Measurements from ENCODE around the gene FCHSD2. TPM values are rescaled to one million over a fixed set of nuclear protein-coding genes. Genes with fewer than 3 reads are reported as not detected.
"Not testable (repeated sequence)": the region's sequence is repeated elsewhere in the genome, so short reads cannot be mapped to it uniquely, and the experiment has no call there.

Gene FCHSD2
- total RNA-seq, 2 donors from 2014 or later: 56.5 to 75.3 TPM

GRCh38 chr11:72807021-72807693 lies 335.0 kb downstream of the FCHSD2 start:
- no peaks in the 10 kb centered on the region for H3K27me3 ChIP-seq (replicated peaks; ENCODE audit: insufficient read depth)
- no peaks in the 10 kb centered on the region for H3K36me3 ChIP-seq
- no peaks in the 10 kb centered on the region for H3K9me3 ChIP-seq
- H3K27ac ChIP-seq: no peak overlapping the region
- DNase-seq (ENCODE audit: low spot score): no peak
- no peak for ATAC-seq (ENCODE audit: insufficient number of reproducible peaks, low FRiP score, low read depth)
- H3K4me1 ChIP-seq (ENCODE audit: control insufficient read depth in 1 of 2, low read depth in 2 of 2): peaks cover 8% of the 10 kb centered on the region in 2 donors
- H3K4me3 ChIP-seq: no peak overlapping the region
- TF ChIP-seq CTCF (IDR thresholded peaks at IDR 0.05): no peak

GRCh38 chr11:72806378-72806777 lies 335.7 kb downstream of the FCHSD2 start:
- not testable (repeated sequence) for H3K9me3 ChIP-seq; H3K27me3 ChIP-seq (replicated peaks; ENCODE audit: insufficient read depth); ATAC-seq (ENCODE audit: insufficient number of reproducible peaks, low FRiP score, low read depth); H3K36me3 ChIP-seq; H3K27ac ChIP-seq; DNase-seq (ENCODE audit: low spot score); H3K4me1 ChIP-seq (ENCODE audit: control insufficient read depth in 1 of 2, low read depth in 2 of 2); H3K4me3 ChIP-seq

- Histone ChIP-seq H3K9me3 (no peaks in the 10 kb centered on the region), H3K4me1 (ENCODE audit: control insufficient read depth in 1 of 2, low read depth in 2 of 2) (no peaks in the 10 kb centered on the region), H3K4me3 (no peak overlapping the region), H3K27ac (no peak overlapping the region), H3K36me3 (no peaks in the 10 kb centered on the region), H3K27me3 (replicated peaks; ENCODE audit: insufficient read depth) (no peaks in the 10 kb centered on the region)
- ATAC-seq (ENCODE audit: insufficient number of reproducible peaks, low FRiP score, low read depth) (no peak), DNase-seq (ENCODE audit: low spot score) (no peak)
- TF ChIP-seq CTCF (IDR thresholded peaks at IDR 0.05): no peak
Observed at GRCh38 chr11:72805216-72805615, 336.9 kb downstream of the FCHSD2 start.

- H3K27ac ChIP-seq: no peak overlapping the region
- no peak for TF ChIP-seq CTCF (IDR thresholded peaks at IDR 0.05)
- no peaks in the 10 kb centered on the region for H3K36me3 ChIP-seq
- no peak overlapping the region for H3K4me3 ChIP-seq
- no peaks in the 10 kb centered on the region for H3K27me3 ChIP-seq (replicated peaks; ENCODE audit: insufficient read depth)
- H3K4me1 ChIP-seq (ENCODE audit: control insufficient read depth in 1 of 2, low read depth in 2 of 2): no peaks in the 10 kb centered on the region
- no peak for DNase-seq (ENCODE audit: low spot score)
- no peak for ATAC-seq (ENCODE audit: insufficient number of reproducible peaks, low FRiP score, low read depth)
- no peaks in the 10 kb centered on the region for H3K9me3 ChIP-seq
Observed at GRCh38 chr11:72802822-72803221, 339.3 kb downstream of the FCHSD2 start.

GRCh38 chr11:72799441-72799840 lies 342.7 kb downstream of the FCHSD2 start:
- Histone ChIP-seq H3K27ac (no peak overlapping the region), H3K4me1 (ENCODE audit: control insufficient read depth in 1 of 2, low read depth in 2 of 2) (peaks cover 3 to 6% of the 10 kb centered on the region in 2 donors), H3K36me3 (no peaks in the 10 kb centered on the region), H3K27me3 (replicated peaks; ENCODE audit: insufficient read depth) (no peaks in the 10 kb centered on the region), H3K9me3 (no peaks in the 10 kb centered on the region), H3K4me3 (no peak overlapping the region)
- ATAC-seq (ENCODE audit: insufficient number of reproducible peaks, low FRiP score, low read depth): no peak
- DNase-seq (ENCODE audit: low spot score): no peak
- TF ChIP-seq CTCF (IDR thresholded peaks at IDR 0.05): no peak

GRCh38 chr11:72798361-72798760 lies 343.8 kb downstream of the FCHSD2 start:
- H3K27ac ChIP-seq: no peak overlapping the region
- H3K27me3 ChIP-seq (replicated peaks; ENCODE audit: insufficient read depth): no peaks in the 10 kb centered on the region
- DNase-seq (ENCODE audit: low spot score) (no peak), ATAC-seq (ENCODE audit: insufficient number of reproducible peaks, low FRiP score, low read depth) (no peak)
- no peaks in the 10 kb centered on the region for H3K9me3 ChIP-seq
- TF ChIP-seq CTCF (IDR thresholded peaks at IDR 0.05): no peak
- H3K4me1 ChIP-seq (ENCODE audit: control insufficient read depth in 1 of 2, low read depth in 2 of 2): peaks cover 5 to 11% of the 10 kb centered on the region in 2 donors
- no peak overlapping the region for H3K4me3 ChIP-seq
- no peaks in the 10 kb centered on the region for H3K36me3 ChIP-seq

All from thoracic aorta (tissue), 2 donors.